Stimulated activated CD4-positive, alpha-beta T cell treated with anti-CD3 and anti-CD28 coated beads, Interleukin-15, amount 100 ng/mL, for 24 hours (primary cell): ENCODE results near the gene PDE9A.

Experiments
- DNase-seq: peaks from one replicate; pipeline ENCODE4 v3.0.0-alpha.2; 2020

The PDE9A gene

GRCh38 chr21:42760361-42760950 lies 107.0 kb downstream of the PDE9A start:
- DNase-seq = no peak

DNA sequence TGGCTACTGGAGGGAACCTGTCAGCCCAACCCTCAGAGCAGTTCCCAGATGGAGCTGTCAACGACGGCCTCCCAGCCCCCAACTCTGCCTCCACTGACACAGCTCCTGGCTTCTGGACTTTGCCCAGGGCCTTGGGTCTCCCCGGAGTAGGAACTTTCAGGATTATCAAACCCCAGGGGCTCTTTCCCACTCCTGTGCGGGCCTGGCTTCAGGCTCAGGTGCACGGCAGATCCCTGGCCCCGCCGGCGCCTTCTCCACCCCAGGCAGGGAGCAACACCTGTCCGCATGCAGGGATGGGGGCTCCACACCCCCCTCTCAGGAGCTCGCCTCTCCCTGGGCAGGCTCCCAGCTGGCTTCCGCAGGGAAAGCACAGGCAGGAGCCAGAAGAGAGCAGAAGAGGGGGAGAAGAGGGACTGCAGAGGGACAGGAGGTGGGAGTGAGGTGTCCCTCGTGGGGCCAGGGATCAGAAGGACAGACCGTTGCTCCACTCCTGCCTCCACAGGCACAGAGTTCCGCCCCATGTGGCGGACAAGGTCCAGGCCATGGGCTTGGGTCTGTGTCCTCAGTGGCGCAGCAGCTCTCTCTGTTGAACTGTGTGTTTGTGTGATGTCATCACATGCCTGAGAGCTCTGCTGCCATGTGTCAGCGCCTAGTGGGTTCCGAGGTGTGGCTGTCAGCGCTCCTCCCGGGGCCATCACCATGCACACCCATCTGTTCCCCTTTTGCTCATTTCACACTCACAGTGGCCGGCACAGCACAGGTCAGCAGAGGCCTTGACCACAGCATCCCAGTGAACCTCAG lies 107.7 kb downstream of the PDE9A start:
- DNase-seq = no peak

DNA sequence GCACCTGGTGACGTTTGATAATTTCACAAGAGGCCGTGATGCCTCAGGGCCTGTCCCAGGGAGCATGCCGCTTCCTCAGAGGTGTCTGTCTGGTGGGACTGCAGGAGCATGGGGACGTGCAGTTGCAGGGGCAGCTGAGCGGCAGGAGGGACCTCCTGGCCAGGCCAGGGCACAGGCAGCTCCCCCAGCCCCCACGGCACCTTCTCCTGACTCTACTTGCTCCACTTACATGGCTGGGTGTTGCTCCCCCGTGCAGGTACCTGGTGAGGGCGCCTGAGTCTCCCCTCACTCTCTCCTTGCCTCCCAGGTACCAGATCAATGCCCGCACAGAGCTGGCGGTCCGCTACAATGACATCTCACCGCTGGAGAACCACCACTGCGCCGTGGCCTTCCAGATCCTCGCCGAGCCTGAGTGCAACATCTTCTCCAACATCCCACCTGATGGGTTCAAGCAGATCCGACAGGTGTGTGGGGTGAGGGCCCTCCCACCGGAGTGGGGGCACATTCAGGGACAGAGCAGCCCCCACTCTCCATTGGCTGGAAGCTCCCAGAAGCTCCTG lies 108.4 kb downstream of the PDE9A start:
- DNase-seq = no peak

- no peak for DNase-seq
Measured at GRCh38 chr21:42763581-42764442, 110.4 kb downstream of the PDE9A start.

GRCh38 chr21:42764443-42764760 lies 111.0 kb downstream of the PDE9A start:
- DNase-seq = no peak

- DNase-seq = no peak
Measured at GRCh38 chr21:42764883-42765282, 111.5 kb downstream of the PDE9A start.

DNA sequence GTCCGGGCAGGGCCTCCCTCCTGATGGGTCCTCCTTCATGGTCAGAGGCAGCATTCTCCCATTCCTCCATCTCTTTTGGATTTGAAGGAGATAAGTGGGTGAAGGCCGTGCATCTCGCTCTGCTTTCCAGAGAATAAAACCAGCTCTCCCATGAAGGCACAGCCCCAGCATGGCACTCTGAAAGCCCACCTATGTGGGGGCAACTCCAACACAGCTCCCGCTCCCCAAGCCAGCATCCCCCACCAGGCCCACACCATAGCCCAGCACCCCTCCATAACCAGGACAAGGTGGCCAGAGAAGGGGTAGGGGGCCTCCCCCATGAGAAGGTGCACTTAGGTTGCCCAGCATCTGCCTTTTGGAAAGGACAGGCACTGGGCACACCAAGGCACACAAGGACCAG lies 112.2 kb downstream of the PDE9A start:
- DNase-seq = no peak

GRCh38 chr21:42766739-42767560 lies 113.5 kb downstream of the PDE9A start:
- no peak for DNase-seq

GRCh38 chr21:42767561-42767835 lies 114.1 kb downstream of the PDE9A start:
- no peak for DNase-seq

DNA sequence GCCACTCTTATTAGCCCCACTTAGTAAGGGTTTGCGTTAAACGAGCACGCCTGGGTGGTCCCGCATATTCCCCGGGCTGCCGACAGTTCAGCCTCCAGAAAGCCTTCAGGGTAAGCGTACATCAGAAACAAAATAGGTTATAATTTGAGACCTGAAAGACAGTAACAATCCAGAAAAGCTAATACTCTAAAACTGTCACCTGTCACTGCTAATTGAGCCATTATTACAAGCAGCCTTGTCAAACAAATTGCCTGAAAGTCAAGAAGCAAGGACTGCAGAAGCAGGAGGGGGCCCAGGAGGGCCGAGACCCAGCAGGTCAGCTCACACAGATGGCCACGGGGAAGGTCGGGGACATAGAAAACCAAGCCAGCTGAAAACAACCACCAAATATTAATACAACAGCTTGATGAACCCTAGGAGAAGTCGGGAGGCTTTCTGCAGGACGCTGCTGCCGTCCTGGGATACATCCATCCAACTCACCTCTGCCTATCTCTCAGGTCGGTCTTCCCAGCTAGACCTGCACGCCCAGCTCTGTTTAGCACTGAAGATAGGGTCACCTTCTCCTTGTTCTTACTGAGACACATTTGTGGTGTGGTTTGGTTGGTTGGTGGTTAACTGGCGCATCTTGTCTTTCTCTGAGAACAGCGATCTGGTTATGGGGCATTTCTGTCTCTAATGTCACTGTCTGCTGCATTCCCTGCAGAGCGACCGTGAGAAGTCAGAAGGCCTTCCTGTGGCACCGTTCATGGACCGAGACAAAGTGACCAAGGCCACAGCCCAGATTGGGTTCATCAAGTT lies 115.1 kb downstream of the PDE9A start:
- no peak for DNase-seq

- no peak for DNase-seq
Measured at GRCh38 chr21:42769183-42769819, 115.9 kb downstream of the PDE9A start.

GRCh38 chr21:42769820-42770716 lies 116.6 kb downstream of the PDE9A start:
- DNase-seq = no peak

GRCh38 chr21:42770717-42771502 lies 117.5 kb downstream of the PDE9A start:
- no peak for DNase-seq

GRCh38 chr21:42771503-42771805 lies 118.0 kb downstream of the PDE9A start:
- DNase-seq = no peak

DNA sequence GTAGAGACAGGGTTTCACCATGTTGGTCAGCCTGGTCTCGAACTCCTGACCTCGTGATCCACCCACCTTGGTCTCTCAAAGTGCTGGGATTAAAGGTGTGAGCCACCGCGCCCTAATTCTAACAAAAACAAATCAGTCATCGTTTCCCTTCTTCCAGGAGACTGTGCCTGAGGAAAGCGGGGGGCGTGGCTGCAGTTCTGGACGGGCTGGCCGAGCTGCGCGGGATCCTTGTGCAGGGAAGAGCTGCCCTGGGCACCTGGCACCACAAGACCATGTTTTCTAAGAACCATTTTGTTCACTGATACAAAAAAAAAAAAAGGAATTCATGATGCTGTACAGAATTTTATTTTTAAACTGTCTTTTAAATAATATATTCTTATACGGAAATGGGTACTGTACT lies 121.7 kb downstream of the PDE9A start:
- no peak for DNase-seq

DNA sequence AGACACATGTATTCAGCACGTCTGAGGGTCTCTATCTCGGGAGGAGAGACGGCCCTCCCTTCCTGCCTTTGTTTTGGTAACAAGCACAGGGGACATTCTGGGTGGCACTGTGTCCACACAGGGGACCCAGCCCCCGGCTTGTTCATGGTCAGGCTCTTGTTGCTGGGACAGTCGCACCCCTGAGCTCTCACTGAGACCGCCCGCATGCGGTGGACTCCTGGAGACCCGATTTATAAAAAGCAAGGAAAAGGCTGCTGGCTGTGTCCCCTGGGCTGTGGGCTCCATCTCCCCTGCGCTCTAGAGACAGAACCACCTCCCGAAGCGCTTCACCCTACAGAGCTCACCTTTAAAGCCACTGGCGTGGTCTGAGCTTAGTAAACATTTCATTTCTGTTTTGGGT lies 122.5 kb downstream of the PDE9A start:
- no peak for DNase-seq

DNA sequence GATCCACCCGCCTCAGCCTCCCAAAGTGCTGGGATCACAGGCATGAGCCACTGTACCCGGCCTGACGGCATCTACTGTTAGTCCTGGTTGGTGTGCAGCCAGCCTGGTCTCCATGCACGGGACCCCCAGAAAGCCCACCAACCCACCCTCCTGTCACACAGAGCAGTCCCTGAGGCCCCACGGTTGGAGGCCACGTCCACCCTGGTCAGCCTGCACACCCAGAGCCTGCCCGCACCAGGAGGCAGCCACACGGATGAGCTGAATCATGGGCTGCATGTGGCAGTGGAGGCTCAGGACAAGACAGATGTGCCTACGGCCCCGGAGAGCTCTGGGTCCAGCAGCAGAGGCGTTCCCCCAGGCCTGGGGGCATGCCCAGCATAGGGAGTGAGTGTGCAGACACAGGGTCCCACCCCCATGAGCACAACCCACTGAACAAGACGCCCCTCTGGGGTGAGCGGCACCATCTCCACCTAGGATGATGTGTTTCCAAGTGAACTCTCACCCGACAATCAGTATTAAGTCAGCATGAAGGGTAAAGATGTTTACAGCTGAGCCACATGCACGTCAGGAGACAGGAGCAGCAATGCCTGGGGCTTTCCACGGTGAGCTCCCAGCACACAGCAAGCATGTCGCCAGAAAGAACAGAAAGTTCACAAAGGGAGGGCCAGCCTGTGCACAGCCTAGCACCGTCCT lies 123.8 kb downstream of the PDE9A start:
- DNase-seq = no peak

- no peak for DNase-seq
Measured at GRCh38 chr21:42777757-42778344, 124.4 kb downstream of the PDE9A start.

DNA sequence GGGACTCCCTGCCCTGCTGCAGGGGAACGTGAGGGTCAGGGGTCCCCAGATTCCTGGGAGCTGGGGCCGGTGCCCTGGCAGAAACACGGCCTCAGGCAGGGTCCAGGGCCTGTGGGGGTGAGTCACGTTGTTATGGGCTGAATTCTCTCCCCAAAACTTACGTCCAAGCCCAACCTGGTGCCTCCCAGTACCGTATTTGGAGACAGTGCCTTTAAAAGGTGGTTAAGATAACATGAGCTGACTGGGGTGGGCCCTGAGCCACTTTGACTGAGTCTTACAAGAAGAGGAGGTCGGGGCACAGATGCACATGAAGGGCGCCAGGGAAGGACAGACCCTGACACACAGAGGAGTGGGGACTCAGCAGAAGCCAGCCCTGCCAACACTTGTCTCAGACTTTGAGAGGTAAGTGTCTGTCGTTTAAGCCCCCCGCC lies 126.0 kb downstream of the PDE9A start:
- no peak for DNase-seq
